NCI-H526 treated with DMSO at 0.1 percent for 48 hours (cell line): ENCODE results near the gene GABARAPL2.
A peak's percentile ranks its signal among the peaks of the same experiment; 100 is the strongest.
"Not testable (repeated sequence)": the region's sequence is repeated elsewhere in the genome, so short reads cannot be mapped to it uniquely, and the experiment has no call there.

Experiments used
- DNase-seq: peaks from one replicate; lab custom pipeline; 2025; lab: John Stamatoyannopoulos, UW

GABARAPL2 gene, protein sequence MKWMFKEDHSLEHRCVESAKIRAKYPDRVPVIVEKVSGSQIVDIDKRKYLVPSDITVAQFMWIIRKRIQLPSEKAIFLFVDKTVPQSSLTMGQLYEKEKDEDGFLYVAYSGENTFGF

DNA sequence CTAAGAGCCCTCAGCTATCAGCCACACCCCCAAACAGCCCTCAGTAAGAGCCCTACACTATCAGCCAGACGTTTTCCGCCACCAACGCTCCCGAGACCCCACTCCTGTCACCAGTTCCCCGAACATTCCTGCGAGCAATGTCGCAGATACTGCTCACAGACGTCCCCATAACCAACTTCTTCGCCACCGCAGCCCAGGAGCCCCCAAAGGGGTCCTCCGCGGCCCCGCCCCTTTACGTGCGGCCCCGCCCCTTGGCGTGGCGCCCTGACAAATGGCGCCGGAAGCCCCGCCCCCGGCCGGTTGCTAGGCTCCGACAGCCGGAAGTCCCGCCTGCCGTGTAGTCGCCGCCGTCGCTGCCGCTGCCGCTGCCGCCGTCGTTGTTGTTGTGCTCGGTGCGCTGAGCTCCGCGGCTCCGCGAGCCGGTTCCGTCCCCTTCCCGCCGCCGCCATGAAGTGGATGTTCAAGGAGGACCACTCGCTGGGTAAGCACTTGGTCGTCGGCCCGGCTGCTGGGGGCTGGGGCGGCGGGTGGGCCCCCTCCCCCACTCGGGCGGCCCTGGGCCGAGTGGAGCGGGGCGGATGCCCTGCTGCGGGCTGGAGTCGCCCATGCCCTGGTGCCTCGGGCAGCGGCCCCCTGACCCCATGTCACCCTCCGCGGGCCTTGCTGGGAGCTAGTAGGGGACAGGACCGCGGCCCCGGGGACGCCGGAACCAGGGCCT lies at the start of gene GABARAPL2:
TSS of gene GABARAPL2 (plus strand) at position 340 of the 718 bp plus-strand sequence. CDS start at position 448, 108 bp downstream.
- peak; percentile 62 for DNase-seq

DNA sequence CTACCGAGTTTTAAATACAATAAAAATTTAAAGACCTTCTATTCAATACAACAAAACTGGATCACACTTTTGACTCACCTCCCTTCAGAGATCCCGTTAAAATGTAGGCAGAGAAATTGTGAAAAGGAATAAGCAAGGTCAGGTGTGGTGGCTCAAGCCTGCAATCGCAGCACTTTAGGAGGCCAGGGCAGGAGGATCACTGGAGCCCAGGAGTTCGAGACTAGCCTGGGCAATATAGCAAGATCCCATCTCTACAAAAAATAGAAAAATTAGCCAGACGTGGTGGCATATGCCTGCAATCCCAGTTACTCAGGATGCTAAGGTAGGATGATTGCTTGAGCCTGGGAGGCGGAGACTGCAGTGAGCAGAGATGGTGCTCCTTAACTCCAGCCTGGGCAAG lies 47.0 kb upstream of the GABARAPL2 start:
- no peak for DNase-seq

DNA sequence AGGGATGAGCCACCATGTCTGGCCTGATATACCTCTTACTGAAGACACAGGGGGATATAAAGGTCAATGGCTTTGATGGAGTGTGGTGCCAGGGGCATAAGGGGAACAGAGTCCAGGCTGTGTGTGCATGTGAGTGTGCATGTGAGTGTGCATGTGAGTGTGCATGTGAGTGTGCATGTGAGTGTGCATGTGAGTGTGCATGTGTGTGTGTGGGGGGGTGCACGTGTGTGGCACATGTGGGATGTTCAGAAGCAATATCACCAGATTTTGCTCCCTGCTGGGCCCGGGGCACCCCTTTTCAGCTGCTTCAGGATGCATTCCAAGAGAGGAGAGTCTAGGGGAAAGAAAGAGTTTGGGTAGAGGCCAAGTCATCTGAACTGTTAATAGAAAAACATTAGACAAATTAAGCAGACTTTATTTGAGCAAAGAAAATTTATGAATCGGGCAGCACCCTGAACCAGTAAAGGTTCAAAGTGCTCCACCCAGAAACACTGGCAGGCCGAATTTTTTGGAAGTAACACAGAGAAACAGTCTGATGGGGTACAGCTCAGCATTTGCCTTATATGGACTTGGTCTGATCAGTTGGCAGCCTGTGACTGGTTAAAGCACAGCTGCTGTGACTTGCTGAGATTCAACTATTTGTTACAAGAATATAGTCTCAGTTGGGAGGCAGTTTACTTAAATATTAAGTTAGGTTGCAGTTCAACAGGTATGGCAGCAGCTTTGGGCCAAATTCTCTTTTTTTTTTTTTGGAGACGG lies 40.0 kb upstream of the GABARAPL2 start:
- no peak for DNase-seq

DNA sequence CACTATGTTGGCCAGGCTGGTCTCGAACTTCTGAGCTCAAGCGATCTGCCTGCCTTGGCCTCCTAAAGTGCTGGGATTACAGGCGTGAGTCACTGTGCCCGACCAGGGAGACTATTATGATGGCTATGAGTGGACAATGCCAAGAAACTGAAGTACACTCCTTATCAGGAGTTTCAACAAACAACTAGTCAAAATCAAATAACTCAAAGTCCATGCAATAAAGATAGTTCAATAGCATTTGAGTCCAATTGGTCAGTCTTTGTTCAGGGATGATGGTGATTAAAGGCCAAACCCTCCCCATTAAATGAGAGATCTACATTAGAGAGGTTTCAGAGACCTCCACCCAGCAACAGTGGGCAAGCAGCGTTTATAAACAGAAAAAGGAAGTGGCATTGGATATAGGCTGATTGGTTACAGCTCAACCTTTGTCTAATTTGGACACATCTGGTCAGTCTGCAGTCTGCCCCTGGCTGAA lies 38.3 kb upstream of the GABARAPL2 start:
- DNase-seq = no peak

DNA sequence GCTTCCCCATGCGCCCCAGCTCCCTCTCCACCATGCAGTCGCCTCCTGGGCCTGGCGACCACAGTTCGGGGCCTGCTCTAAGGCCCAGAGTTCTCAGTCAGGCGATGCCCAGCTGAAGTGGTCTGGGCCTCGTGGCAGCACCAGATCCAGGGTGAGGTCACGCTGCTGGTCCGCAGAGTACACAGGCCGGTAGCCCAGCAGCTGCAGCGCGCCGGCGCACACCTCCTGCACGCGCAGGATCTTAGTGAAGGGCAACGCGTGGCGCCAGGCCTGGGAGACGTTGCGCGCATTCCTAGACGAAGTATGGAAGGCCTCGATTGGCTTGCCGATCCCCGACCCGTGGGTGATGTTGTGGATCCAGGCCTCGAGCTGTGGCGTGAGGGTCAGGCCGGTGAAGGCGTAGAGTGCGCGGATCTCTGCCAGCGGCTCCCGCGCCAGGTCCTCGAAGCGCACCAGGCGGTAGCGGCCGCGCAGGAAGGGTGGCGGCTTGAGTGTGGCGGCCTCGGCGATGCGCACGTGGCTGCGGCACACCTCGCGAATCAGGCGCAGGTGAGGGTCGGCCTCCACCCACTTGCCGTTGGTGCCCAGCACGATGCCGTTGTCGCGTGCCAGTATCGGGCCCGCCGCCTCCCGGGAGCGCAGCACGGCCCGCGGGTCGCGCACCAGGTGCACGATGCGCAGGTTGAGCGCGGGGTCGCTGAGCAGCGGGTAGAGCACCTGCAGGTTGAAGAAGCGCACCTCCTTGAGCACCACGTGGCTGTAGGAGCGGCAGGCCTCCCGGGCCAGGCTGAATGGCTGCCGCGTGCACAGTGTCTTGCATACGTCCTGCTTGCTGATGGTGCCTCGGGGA lies 36.9 kb upstream of the GABARAPL2 start:
- no peak for DNase-seq

DNA sequence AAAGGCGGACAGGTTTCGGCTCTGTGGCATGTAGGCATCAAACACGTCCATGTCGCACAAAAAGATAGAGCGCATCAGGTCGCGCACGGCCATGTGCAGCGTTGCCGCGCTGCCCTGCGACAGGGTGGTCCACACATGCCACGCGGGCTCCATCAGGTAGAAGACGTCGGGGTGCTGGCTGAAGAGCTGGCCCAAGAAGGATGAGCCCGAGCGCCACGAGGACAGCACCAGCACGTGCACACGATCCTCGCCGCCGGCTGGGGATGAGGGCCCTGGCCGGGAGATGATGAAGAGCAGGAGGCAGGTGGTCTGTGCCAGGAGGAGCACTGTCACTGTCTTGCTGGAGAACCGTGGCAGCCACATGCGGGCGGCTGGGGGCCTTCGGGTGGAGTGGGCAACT lies 36.2 kb upstream of the GABARAPL2 start:
- no peak for DNase-seq

DNA sequence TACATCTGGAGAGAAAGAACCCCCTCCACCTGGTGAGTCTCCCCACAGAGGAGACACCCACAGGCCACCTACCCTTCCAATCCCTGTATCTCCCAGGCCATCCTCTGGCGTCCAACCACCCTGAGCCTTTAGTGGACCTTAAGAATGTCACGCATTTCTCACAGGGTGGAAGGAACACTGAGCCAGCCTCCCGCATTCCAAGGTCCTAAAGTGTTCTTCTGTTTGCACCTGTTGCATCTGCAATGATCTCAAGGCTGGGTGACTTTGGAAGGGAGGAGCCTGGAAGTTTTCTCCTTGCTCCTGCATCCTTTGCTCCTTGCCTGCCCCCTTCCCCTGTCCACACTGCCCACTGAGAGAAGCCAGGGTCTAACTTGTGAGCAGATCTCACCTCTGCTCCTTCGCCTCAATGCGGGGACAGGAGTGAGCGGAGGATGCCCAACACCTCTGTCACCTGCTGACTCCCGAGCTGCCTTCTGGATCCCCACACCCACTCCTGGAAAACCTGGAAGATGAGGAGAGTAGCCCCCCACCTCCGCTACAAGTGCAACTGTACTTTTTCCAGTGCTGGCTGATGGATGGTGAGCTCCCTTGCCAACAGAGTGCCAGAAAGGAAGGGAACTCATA lies 33.9 kb upstream of the GABARAPL2 start:
- no peak for DNase-seq

DNA sequence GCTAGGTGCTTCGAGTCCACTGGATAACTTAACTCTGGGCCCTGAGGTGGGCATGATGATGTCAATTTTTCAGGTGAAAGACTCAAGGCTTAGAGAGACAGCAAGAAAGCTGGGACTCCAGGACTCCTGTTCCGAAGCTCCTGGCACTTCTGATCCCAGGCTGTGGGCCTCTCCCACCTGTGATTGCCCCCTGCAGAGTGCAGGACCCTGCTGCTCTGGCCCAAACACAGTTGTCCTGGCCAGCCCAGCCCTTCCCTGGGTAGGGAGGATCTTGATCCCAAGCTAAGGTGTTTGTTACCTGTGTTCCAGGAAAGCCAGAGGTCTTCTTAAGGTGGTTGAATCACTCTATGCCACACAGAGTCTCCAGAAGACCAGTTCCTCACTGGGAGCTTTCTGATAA lies 33.4 kb upstream of the GABARAPL2 start:
- DNase-seq = no peak

DNA sequence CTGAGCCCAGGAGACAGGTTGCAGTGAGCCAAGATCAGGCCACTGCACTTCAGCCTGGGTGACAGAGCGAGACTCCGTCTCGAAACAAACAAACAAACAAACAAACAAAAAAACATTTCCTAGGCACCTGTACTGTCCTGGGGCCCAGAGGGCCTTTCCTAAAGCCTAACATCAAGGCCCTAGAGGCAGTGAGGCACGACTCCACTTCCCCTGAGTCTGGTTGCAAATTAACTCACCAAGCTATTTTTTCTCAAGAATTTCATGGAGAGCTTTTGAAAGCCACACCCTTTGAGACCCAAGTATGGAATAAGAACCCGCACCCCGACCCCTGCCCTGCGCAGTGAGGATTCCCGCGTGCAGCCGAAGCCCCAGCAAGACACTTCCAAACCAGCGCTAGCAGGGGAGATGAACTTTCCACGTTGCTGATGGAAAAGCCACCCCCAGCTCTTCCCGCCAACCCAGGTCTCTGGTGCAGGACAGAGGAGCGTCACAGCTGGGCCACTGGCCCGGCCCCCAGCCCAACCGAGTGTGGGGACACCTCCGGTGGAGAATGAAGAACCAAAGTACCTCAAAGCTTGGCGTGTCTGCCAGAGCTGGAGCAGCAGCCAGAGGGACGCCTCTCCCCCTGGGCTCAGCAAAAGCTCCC lies 31.5 kb upstream of the GABARAPL2 start:
- no peak for DNase-seq

DNA sequence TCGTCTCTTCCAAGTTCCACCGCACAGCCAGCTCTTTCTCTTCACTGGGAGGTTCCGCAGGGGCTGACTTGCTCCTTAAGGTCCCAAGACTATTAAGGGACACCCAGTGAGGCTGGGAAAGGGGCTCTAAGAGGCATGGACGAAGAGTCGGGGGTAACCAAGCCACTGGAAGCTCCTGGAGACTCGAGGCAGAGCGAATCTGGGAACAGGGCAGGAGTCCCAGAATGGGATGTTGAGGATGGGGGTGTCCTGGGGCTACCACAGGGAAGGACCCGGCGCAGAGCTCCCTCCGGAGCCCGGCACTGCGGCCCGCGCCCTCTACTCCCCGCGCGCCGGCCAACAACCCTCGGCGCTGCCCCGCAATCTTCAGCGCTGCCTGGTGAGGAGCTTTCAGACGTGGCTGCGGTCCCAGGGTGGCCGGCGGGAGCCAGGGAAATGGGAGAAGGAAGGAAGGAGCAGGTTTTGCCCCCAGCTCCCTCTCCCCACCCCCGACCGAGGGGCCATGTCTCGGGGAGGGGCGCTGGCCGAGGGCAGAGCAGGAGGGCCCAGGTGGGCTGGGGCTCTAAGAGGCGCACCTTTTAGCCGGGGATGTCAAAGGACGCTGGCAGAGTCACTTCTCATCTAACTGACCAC lies 30.9 kb upstream of the GABARAPL2 start:
- no peak for DNase-seq

DNA sequence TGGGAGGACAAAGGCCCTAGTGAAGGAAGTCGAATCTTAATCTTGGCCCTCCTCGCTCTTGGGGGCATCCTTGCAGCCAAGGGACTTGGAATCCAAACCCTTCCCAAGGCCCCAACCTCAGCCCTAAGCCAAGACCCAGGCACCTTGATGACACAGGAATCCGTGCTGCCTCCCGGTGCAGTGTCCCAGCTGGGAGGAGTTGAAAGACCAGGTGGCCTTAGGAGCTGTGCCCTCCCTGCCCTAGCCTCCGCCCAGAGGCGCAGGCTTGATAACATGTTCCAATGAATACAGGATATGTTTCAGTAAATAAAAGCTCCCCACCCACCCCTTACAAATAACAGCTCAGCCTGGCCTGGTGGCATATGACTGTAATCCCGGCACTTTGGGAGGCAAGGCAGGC lies 30.3 kb upstream of the GABARAPL2 start, which contains the start of gene CHST5:
TSS of gene CHST5 (minus strand) at position 208 of the 400 bp plus-strand sequence. CDS start 5,724 bp downstream, outside the sequence.
- DNase-seq = no peak

DNA sequence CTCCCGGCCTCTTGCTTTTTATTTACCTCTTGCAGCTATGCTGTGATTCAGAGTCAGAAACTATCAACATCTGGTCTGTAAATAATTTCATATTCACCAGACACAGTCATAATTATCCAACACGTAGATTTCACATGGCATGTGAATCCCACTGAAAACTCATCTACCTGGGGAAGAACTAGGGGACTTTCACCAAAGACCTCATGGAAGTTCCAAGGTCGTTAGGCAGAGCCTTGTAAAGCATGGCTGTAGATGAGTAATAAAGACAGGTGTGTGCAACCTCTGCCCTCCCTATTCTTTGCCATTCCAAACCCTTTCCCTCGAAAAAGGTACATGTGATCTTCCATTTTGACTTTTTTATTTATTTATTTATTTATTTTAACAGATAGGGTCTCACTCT lies 28.4 kb upstream of the GABARAPL2 start:
- no peak for DNase-seq

DNA sequence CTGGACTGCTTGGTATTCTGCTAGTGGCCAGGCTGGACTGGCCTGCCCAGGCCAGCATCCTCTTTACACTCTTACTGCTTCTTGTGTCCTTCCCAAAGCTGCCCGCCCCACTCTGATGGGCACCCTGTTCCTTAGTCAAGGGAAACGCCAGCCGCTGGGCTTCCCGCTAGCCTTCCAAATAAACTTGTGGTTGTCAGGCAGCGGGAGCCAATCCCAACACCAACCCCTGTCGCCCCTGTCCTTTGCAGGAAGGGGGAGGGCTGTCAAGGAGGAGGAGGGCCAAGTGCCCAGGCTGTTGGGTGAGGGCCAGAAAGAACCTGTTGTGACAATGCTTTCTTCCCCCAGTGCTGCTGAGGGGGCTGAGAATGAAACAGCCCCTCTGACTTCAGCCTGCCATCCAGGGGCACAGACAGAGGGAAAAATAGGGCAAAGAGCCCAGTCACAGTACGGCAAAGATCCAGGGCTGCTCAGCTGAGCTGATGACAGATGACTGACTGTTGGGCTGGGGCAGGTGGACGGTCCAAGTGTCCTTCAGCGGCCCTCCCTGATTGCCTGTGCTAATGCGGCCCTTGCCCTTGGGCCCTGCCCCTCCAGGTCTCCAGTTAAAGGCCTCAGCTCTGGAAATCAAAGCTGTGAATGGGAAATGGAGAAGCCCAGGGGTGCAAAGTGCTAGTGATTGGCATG lies 27.2 kb upstream of the GABARAPL2 start:
- DNase-seq = not testable (repeated sequence)

DNA sequence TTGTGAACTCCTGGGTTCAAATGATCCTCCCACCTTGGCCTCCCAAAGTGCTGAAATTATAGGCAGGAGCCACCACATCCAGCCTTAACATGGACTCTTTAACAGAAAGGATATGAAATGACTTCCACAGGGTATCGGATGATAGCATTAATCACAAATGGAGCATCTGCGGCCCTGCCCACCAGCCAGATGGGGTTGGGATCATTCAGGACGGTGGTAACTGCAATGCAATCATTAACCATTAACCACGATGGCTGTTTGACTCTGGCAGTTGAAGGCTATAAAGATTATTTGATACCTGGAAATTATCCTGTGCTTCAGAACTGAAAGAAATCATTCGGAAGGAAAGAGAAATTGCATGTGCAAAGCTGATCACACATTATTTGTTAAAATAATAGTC lies 24.9 kb upstream of the GABARAPL2 start:
- no peak for DNase-seq

DNA sequence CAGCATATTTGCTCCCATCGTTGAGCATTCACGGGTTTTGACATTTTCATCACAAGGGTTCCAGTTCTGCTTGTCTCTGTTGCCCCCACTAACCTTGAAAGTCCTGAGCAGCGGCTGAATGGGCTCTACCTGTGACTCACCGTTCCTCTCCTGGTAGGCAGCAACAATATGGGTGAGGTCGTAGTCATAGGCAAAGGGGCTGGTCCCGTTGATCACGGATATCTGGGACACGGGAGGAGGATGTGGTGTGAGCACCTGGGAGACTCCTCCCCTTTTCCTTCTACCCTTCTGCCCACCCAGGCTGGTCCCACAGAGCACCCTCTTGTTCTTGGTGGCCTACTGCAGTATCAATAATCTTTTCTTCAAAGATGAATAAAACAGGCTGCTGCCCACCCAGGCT lies 23.7 kb upstream of the GABARAPL2 start:
- DNase-seq = not testable (repeated sequence)

DNA sequence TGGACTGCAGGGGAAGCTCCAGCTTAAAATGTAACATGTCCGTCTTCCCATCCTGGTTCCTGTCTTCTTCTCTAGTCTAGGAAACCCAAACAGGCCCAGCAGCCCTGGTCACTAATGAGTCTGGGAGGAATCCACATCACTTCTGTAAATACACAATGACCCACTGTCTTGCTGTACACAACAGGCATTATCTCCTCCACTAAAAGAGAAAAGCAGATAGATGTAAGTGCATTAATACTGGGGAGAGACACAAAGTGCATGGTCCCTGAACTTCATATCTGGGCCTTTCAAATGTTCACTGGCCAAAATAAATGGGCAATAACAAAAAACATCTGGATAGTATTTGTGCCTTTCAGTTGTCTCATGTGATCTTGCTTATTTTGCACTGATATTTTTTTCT lies 20.3 kb upstream of the GABARAPL2 start:
- not testable (repeated sequence) for DNase-seq

DNA sequence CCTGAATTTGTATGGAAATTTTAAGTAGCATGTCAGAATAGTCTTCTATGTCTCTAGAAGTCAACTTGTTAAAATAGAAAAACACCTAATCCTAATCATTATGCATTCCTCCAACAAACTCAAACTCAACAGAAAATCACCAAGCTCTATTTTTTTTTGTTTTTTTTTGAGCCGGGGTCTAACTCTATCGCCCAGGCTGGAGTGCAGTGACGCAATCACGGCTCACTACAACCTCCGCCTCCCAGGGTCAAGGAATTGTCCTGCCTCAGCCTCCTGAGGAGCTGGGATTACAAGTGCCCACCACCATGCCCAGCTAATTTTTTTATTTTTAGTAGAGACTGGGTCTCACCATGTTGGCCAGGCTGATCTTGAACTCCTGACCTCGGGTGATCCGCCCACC lies 19.9 kb upstream of the GABARAPL2 start:
- no peak for DNase-seq

DNA sequence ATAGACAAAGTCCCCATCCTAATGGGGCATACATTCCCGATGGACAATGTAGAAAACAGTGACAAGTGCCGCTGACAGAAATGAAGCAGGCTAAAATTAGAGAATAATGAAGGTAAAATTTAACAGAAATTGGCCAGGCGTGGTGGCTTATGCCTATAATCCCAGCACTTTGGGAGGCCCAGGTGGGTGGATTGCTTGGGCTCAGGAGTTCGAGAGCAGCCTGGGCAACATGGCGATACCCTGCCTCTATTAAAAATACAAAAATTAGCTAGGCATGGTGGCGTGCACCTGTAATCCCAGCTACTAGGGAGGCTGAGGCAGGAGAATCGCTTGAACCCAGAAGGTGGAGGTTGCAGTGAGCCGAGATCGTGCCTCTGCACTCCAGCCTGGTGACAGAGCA lies 17.7 kb upstream of the GABARAPL2 start:
- not testable (repeated sequence) for DNase-seq

DNA sequence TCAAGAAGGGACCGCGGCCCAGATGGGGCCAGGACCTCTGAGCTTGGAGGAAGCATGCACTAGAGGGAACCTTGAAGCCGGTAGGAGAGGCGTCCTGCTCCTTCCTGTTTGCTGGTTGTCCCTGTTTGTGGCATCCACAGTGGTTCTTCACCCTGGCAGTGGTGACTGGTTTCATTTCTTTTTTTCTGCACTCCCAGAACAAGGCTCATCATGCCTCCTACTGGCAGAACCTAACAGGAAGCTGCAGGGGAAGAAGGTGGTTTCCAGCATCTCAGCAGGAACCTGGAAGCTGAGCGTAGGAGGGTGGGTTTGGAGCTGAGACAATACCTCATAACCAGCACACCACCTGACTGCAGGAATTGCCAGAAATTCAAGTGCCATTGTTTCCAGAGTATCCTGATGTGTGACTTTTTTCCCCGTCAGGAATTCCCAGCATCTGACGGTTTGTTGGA lies 15.9 kb upstream of the GABARAPL2 start:
- DNase-seq = no peak

DNA sequence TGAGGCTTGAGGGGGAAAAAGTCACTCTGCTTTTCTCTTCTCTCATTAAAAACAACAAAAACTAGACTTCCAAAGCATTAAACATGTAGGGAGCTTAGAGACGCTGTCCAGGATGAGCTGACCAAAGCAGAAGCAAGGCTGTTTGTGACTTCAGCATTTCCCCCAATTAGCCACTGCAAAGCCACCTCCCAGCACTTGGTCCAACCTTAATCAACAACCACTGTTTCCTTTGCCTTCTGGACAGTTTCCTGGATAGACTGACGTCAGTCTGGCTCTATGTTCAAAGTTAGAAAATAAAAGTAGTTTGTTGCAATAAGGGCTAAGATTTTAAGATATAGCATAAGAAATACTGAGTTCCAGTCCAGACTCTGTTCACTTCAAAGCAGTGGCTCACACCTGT lies 13.2 kb upstream of the GABARAPL2 start:
- DNase-seq = no peak
